Hepatocyte (in vitro differentiated cells): ENCODE data around the gene PDGFD. TPM values are rescaled to one million over a fixed set of nuclear protein-coding genes. Genes with fewer than 3 reads are reported as not detected.

Experiments used
- DNase-seq: peaks from one replicate; pipeline ENCODE4 v3.0.0-alpha.2; 2016; ENCODE audit warnings: low spot score
- H2AFZ ChIP-seq: fragments of 200-600 bp; sonication (generic); 2 replicates; pipeline ENCODE4 v1.6.0; 2016; ENCODE audit warnings: antibody characterized with exemption, mild to moderate bottlenecking
- H3K27ac ChIP-seq: fragments of 200-600 bp; sonication (generic); 2 replicates; pipeline ENCODE4 v1.5.1; 2016; ENCODE audit warnings: mild to moderate bottlenecking
- H3K27me3 ChIP-seq: fragments of 200-600 bp; sonication (generic); 2 replicates; pipeline ENCODE4 v1.6.1; 2016
- H3K36me3 ChIP-seq: fragments of 200-600 bp; sonication (generic); replicated peaks from 2 replicates; pipeline ENCODE4 v1.5.1; 2016; ENCODE audit warnings: low read depth; ENCODE audit not compliant: insufficient read depth
- H3K4me1 ChIP-seq: fragments of 200-600 bp; sonication (generic); 2 replicates; pipeline ENCODE4 v1.5.1; 2016; ENCODE audit warnings: mild to moderate bottlenecking, moderate library complexity; ENCODE audit not compliant: insufficient read depth
- H3K4me2 ChIP-seq: fragments of 200-600 bp; sonication (generic); 2 replicates; pipeline ENCODE4 v1.6.0; 2016
- H3K4me3 ChIP-seq: fragments of 200-600 bp; sonication (generic); 2 replicates; pipeline ENCODE4 v1.5.1; 2016; ENCODE audit warnings: mild to moderate bottlenecking
- H3K79me2 ChIP-seq: fragments of 200-600 bp; sonication (generic); 2 replicates; pipeline ENCODE4 v1.6.0; 2017; ENCODE audit warnings: mild to moderate bottlenecking
- H3K9me2 ChIP-seq: fragments of 200-600 bp; sonication (generic); replicated peaks from 2 replicates; pipeline ENCODE4 v1.6.0; 2017; ENCODE audit warnings: mild to moderate bottlenecking; ENCODE audit not compliant: insufficient read depth
- H3K9me3 ChIP-seq: fragments of 200-600 bp; sonication (generic); 2 replicates; pipeline ENCODE4 v1.5.1; 2016; ENCODE audit warnings: low read depth, mild to moderate bottlenecking
- H4K20me1 ChIP-seq: fragments of 200-600 bp; sonication (generic); 2 replicates; pipeline ENCODE4 v1.6.0; 2016; ENCODE audit warnings: mild to moderate bottlenecking; ENCODE audit not compliant: insufficient read depth, poor library complexity, severe bottlenecking
- EZH2 ChIP-seq: fragments of 200-600 bp; sonication (generic); IDR thresholded peaks from 2 replicates; pipeline ENCODE4 v1.6.1; 2016; ENCODE audit warnings: antibody characterized with exemption, mild to moderate bottlenecking, borderline replicate concordance
- EZH2phosphoT487 ChIP-seq: fragments of 200-600 bp; sonication (generic); IDR thresholded peaks from one replicate; pipeline ENCODE4 v1.6.1; 2018; ENCODE audit warnings: antibody characterized with exemption, mild to moderate bottlenecking, low read depth, moderate library complexity; ENCODE audit not compliant: unreplicated experiment, severe bottlenecking
- WGBS: methylation state at CpG from one replicate; pipeline ENCODE4 v1.1.6; 2016; ENCODE audit warnings: low lambda C conversion rate; ENCODE audit errors: missing lambda C conversion rate; 5-methylcytosine and 5-hydroxymethylcytosine counted together
- polyA plus RNA-seq: library from polyadenylated mRNA; unstranded; fragments of >200 nt; fragmentation: Nextera tagmentation; extraction: Ambion mirVana; gene quantifications from 2 replicates; pipeline ENCODE4 v1.2.1, GENCODE V29; 2016
- total RNA-seq: library from RNA; depleted of rRNA; stranded (reverse); fragments of >200 nt; gene quantifications from 2 replicates; pipeline ENCODE4 v1.2.3, GENCODE V29; 2014
- TF ChIP-seq, protein P1 (sequence below): fragments of 200-600 bp; sonication (generic); IDR thresholded peaks from 2 replicates; pipeline ENCODE4 v1.5.1; 2016; ENCODE audit warnings: antibody characterized with exemption, mild to moderate bottlenecking; ENCODE audit not compliant: poor library complexity

PDGFD gene
- total and polyA plus RNA-seq, 2 experiments from 2014 or later, result 17.3 to 29.6 TPM

DNA sequence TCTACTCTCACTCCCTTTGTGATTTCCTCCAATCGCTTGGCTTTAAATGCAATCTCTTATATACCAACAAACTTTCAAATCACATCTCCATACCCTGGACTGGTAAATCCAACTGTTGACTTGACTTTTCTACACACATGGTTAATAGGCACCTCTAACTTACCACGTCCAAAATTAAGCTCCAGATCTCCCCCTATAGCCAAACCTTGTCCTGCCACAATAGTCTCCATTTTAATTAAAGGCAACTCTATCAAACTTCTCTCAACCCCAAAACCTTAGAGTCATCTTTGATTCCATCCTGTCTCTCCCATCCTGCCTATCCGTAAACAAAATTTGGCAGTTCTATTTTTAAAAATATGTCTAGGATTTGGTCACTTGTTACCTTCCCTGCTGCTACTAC lies 269.3 kb downstream of the PDGFD start:
- H3K9me3 ChIP-seq, result no peaks in the 10 kb centered on the region
- H2AFZ ChIP-seq, result no peak overlapping the region
- no peak for DNase-seq
- H4K20me1 ChIP-seq, result no peaks in the 10 kb centered on the region
- H3K4me3 ChIP-seq, result no peak overlapping the region
- H3K79me2 ChIP-seq, result no peaks in the 10 kb centered on the region
- H3K4me2 ChIP-seq, result no peak overlapping the region
- no peaks in the 10 kb centered on the region for H3K36me3 ChIP-seq
- H3K27ac ChIP-seq, result no peak overlapping the region
- H3K27me3 ChIP-seq, result no peaks in the 10 kb centered on the region
- 82% methylated on average over 3 of the region's 3 CpGs for WGBS
- no peaks in the 10 kb centered on the region for H3K9me2 ChIP-seq
- no peaks in the 10 kb centered on the region for H3K4me1 ChIP-seq
- no peak for TF ChIP-seq EZH2
- TF ChIP-seq EZH2phosphoT487, result no peak
- TF ChIP-seq, protein P1, sequence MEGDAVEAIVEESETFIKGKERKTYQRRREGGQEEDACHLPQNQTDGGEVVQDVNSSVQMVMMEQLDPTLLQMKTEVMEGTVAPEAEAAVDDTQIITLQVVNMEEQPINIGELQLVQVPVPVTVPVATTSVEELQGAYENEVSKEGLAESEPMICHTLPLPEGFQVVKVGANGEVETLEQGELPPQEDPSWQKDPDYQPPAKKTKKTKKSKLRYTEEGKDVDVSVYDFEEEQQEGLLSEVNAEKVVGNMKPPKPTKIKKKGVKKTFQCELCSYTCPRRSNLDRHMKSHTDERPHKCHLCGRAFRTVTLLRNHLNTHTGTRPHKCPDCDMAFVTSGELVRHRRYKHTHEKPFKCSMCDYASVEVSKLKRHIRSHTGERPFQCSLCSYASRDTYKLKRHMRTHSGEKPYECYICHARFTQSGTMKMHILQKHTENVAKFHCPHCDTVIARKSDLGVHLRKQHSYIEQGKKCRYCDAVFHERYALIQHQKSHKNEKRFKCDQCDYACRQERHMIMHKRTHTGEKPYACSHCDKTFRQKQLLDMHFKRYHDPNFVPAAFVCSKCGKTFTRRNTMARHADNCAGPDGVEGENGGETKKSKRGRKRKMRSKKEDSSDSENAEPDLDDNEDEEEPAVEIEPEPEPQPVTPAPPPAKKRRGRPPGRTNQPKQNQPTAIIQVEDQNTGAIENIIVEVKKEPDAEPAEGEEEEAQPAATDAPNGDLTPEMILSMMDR, result no peak

GRCh38 chr11:103894034-103894433 lies 269.9 kb downstream of the PDGFD start:
- Histone ChIP-seq H3K9me2 (no peaks in the 10 kb centered on the region), H3K27me3 (no peaks in the 10 kb centered on the region), H4K20me1 (no peaks in the 10 kb centered on the region), H3K27ac (no peak overlapping the region), H3K4me2 (no peak overlapping the region), H3K9me3 (no peaks in the 10 kb centered on the region), H2AFZ (no peak overlapping the region), H3K79me2 (no peaks in the 10 kb centered on the region), H3K36me3 (no peaks in the 10 kb centered on the region), H3K4me1 (no peaks in the 10 kb centered on the region), H3K4me3 (no peak overlapping the region)
- TF ChIP-seq EZH2, result no peak
- TF ChIP-seq, protein P1, result no peak
- TF ChIP-seq EZH2phosphoT487, result no peak
- DNase-seq, result no peak
- 45% methylated on average over 3 of the region's 3 CpGs for WGBS

DNA sequence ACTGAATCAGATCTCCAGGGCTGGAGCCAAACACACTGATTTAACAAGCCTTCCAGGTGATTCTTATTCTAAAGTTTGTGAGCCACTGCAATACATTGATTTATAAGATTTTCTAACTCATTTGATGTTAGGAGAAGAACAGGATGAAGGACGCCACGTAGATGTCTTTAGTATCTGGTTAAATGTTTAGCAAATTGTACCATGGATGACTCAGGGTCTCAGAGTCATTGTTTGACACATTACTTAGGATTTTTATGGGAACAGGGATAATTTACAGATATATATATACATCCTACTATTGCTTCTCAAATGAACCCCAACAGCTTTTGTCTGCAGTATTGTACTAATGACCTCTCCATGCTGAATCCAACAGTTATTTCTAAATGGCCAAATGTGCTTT lies 270.6 kb downstream of the PDGFD start:
- no peak overlapping the region for H2AFZ ChIP-seq
- TF ChIP-seq EZH2 (no peak), EZH2phosphoT487 (no peak)
- TF ChIP-seq, protein P1, result no peak
- H3K27me3 ChIP-seq, result no peaks in the 10 kb centered on the region
- H3K9me3 ChIP-seq, result no peaks in the 10 kb centered on the region
- H3K27ac ChIP-seq, result no peak overlapping the region
- no peak for DNase-seq
- 82% methylated on average over 2 of the region's 2 CpGs for WGBS
- no peaks in the 10 kb centered on the region for H3K36me3 ChIP-seq
- H3K4me1 ChIP-seq, result no peaks in the 10 kb centered on the region
- H3K4me3 ChIP-seq, result no peak overlapping the region
- H3K9me2 ChIP-seq, result no peaks in the 10 kb centered on the region
- no peaks in the 10 kb centered on the region for H3K79me2 ChIP-seq
- H4K20me1 ChIP-seq, result no peaks in the 10 kb centered on the region
- no peak overlapping the region for H3K4me2 ChIP-seq

GRCh38 chr11:103892603-103893002 lies 271.3 kb downstream of the PDGFD start:
- TF ChIP-seq EZH2 (no peak), EZH2phosphoT487 (no peak)
- TF ChIP-seq, protein P1, result no peak
- Histone ChIP-seq H3K36me3 (no peaks in the 10 kb centered on the region), H3K4me1 (no peaks in the 10 kb centered on the region), H3K4me2 (no peak overlapping the region), H3K27me3 (no peaks in the 10 kb centered on the region), H3K9me3 (no peaks in the 10 kb centered on the region), H3K9me2 (no peaks in the 10 kb centered on the region), H3K27ac (no peak overlapping the region), H3K4me3 (no peak overlapping the region), H3K79me2 (no peaks in the 10 kb centered on the region), H4K20me1 (no peaks in the 10 kb centered on the region), H2AFZ (no peak overlapping the region)
- 83% methylated on average over 5 of the region's 5 CpGs for WGBS
- no peak for DNase-seq
